Right renal cortex interstitium (tissue), 3 donors: ENCODE measurements around the gene PLAC8. TPM values are rescaled to one million over a fixed set of nuclear protein-coding genes. Genes with fewer than 3 reads are reported as not detected.
"Not testable (repeated sequence)": the region's sequence is repeated elsewhere in the genome, so short reads cannot be mapped to it uniquely, and the experiment has no call there.

Experiments
- DNase-seq, 3 donors: peaks; one replicate each; pipeline ENCODE4 v3.0.0-alpha.2; 2013; ENCODE audit warnings: low read depth in 3 of 3, low spot score in 2 of 3
- polyA plus RNA-seq, 3 donors: library from polyadenylated mRNA; unstranded; fragments of 120-200 nt; gene quantifications; one replicate each; pipeline ENCODE4 v1.2.1, GENCODE V29; 2013; ENCODE audit not compliant: insufficient read length in 3 of 3

Gene PLAC8
- polyA plus RNA-seq = 1 to 10 TPM; 2.6 to 2.7 (median 2.7) TPM

- DNase-seq = no peak
Observed at GRCh38 chr4:83114576-83114975, at the start of gene PLAC8. PLAC8 (minus strand) TSS chr4:83114729; CDS start chr4:83107921, 6,808 bp downstream.

DNA sequence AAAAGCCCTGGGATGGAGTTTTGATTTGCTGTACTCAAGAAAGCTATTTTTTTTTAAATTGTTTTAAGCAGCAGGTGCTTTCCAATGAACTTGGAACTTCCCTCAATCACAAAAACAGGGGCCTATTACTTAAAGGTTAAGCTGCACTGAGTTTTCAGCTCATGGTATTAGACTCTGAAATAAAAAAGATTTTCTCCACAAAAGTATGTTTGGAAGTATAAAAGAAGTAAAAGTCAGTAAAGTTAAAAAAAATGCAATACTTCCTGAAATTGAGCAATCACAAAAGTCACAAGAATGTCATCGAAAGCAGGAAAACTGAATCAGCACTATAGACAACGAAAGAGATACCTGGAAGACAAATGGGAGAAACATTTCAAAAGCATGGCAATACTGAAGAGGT is 38.9 kb upstream of the PLAC8 start:
- DNase-seq = no peak

GRCh38 chr4:83152746-83153145 is 38.2 kb upstream of the PLAC8 start:
- DNase-seq = no peak

DNA sequence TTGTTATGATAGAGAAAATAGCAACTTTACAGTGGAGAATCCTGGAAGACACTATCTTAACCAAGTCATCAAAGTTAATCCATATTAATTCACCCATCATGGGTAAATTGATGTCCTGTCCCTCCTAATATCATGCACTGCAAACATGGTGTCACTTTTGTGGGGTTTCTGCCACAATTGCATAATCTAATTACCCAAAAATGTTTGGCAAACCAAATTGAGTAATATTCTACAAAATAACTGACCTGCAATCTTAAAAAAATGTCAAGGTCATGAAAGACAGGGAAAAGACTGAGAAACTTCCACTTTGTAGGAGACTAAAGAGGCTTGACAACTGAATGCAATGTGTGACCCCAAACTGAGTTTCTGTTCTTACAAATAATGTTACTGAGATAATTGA is 37.1 kb upstream of the PLAC8 start:
- no peak for DNase-seq

DNA sequence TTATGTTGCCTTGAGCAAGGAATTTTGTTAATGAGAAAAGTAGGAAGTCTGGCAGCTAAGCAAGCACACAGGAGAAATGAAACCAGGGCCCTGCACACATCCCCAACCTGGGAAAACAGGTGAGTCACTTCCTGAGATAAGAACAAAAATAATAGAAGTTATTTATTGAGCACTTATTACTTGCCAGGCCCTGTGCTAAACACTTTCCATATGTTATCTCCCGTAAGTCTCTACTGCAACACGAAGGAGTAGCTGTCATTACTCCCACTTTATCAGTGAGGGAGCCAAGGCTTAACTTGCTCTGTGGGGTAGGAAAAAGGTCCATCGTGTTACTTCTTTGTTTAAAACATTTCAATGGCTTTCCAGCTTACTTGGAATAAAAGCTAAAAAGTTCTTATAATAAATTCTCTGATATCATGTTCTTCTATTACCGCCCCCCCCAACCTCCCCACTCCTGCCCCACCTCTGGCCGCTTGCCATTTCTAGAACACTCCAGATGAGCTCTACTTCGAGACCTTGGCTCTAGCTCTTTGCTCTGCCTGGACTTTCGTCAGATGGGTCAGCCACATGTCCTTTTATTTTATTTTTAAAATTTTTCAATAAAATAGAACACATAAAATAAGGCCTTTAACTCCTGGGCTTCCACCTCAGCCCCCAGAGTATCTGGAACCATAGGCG is 36.3 kb upstream of the PLAC8 start:
- DNase-seq = no peak

DNA sequence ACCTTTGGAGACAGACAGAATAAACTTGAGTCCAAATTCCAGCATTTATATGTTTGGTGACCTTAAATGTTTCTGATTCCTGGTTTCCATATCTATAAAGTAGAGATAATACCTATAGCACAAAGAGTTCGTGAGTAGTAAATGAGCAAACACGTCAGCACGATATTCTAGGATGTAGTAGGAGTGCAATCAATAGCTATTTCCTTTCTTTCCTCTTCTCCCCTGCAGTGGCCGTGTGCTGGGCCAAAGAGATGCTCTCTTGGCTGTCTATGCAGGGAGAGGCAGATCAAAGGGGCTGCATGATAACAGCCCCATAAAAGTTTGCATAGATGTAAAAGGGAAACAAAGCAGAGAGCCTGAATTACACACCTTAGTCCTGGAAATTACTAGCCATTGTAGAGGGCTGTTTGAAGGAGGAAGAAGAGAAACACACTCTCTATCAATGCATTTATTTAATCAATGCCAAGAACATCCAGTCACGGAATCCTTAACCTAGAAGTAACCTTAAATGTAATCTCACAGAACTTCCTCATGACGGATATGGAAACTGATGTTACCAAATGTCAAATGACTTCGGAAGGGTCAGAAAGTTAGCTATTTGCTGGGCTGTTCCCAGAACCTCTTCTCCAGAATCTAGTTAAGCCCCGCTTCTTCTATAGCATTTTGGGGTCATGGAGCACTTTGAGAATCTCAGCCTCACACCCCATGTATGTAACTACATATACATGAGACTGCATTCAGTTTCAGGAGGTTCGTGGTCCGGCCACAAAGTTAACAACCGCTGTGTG is 35.5 kb upstream of the PLAC8 start:
- no peak for DNase-seq

GRCh38 chr4:83146841-83147240 is 32.3 kb upstream of the PLAC8 start:
- DNase-seq = no peak

DNA sequence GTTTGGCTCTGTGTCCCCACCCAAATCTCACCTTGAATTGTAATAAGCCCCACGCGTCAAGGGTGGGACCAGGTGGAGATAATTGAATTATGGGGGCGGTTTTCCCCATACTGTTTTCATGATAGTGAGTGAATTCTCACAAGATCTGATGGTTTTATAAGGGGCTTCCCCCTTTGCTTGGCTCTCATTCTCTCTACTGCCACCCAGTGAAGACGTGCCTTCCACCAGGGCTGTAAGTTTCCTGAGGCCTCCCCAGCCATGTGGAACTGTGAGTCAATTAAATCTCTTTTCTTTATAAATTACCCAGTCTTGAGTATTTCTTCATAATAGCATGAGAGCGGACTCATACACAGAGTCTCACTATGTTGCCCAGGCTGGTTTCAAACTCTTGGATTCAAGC is 31.2 kb upstream of the PLAC8 start:
- DNase-seq = not testable (repeated sequence)

- DNase-seq = no peak
Observed at GRCh38 chr4:83139514-83140156, 25.1 kb upstream of the PLAC8 start.

- DNase-seq = no peak
Observed at GRCh38 chr4:83138946-83139345, 24.4 kb upstream of the PLAC8 start.

DNA sequence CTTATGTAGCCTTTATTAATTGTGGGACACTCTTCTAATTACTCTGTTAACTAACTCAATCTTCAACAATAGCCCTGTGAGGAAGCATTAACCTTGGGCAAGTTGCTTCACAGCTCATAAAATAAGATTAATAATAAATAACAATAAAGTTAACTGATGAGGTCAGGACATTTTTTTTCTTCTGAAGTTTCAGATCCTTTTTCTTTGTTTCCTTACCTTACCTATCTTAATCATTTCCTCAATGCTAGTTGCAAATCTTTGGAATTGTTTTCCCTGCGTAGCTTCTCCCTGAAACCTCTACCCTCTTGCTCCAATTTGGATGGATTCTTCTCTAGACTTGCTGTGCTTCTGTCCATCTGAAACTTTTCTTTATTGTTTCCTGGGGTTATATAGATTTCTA is 17.5 kb upstream of the PLAC8 start:
- DNase-seq = no peak

GRCh38 chr4:83129264-83129663 is 14.7 kb upstream of the PLAC8 start:
- DNase-seq = no peak

DNA sequence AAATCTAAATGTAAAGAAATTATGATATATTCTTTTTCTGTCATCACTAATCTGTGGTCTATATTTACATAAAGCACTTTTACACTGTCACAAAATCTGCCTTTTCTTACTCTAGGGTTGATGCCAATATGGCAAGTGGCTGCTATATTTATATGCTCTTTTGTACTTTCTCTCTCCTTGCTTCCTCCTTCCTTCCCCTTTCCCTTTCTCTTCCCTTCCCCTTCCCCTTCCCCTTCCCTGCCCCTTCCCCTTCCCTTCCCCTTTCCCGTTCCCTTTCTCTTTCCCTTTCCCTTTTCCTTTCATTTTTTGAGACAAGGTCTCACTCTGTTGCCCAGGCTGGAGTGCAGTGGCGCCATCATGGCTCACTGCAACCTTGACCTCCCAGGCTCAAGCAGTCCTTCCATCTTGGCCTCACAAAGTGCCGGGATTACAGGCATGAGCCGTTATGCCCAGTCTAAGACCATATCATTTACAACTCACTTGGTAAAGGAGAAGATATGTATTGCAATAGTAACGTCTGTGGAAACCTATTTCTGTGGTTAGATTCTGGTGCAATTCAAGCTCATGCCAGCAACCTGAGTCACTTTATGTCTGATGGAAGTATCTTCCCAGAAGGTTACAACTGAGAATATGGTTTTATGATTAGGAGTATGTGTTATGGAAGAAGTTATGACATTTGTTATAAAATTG is 13.9 kb upstream of the PLAC8 start:
- no peak for DNase-seq

DNA sequence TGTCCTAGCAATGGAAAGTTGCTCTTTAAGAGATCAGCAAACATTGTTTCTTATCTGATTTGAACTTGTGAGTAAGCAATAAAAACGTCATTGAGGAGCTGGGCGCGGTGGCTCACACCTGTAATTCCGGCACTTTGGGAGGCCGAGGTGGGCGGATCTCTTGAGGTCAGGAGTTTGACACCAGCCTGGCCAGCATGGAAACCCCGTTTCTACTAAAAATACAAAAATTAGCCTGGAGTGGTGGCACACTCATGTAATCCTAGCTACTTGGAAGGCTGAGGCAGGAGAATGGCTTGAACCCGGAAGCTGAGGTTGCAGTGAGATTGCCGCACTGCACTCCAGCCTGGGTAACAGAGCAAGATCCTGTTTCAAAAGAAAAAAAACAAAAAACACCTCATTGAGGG is 11.2 kb upstream of the PLAC8 start:
- no peak for DNase-seq

DNA sequence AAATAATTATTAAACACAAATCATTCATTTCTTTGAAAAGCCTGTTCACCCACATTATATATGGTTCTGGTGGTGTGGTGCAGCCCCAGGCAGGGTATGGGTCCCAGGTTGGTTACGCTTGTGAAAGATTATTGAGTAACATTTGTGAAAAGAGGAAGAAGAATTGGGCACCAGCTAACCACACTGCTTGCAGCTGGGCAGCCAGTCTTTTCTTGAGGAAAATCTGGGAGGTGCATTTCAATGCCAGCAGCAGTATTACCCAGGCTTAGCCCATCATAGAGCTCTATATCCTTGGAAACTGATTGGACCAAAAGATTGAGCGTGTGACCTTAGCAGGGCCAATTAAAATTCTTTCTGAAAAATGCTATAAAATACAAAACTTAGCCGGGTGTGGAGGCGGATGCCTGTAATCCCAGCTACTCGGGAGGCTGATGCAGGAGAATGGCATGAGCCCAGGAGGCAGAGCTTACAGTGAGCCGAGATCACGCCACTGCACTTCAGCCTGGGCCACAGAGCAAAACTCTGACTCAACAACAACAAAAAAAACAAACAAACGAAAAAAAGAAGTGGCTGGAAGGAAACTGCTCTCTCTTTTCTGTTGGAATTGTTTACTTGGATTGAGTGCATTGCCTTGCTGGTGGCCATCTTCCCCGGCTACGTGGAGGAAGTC is 9.7 kb upstream of the PLAC8 start:
- no peak for DNase-seq

DNA sequence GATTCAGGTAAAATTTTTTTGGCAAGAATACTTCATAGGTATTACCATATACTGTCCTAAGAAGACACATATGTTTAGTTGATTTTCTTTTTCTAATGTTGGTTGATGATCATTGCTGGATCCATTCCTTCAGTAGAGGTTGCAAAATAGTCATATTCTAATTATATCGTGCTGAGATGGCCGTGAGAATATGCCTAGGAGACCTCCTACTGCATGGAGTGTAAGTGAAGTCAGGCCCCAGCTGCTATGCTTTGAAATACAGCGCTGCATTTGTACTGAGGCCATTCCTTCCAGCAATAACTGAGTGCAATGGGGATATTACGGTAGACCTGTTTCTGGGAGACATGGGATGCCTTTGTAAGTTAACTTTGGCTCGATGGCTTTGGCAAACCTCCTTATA is 6.7 kb upstream of the PLAC8 start:
- no peak for DNase-seq

DNA sequence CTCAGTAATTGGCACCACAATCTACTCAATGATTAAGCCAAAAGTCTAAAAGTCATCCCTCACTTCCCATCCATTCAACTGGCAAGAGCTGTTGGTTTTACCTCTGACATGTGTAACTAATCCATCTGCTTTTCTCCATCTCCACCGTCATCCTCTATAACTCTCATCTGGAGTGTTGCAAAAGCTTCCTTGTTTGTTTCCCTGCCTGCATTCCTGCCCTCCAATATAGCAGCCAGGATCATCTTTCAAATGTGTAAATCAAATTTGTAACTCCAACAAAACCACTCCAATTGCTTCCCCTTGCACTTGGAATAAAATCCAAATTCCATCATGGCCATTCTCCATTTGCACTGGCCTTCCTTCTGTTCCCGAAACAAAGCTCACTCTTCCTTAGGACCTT is 4.3 kb upstream of the PLAC8 start:
- DNase-seq = no peak

- DNase-seq = no peak
Observed at GRCh38 chr4:83115656-83116285, 1.2 kb upstream of the PLAC8 start.

DNA sequence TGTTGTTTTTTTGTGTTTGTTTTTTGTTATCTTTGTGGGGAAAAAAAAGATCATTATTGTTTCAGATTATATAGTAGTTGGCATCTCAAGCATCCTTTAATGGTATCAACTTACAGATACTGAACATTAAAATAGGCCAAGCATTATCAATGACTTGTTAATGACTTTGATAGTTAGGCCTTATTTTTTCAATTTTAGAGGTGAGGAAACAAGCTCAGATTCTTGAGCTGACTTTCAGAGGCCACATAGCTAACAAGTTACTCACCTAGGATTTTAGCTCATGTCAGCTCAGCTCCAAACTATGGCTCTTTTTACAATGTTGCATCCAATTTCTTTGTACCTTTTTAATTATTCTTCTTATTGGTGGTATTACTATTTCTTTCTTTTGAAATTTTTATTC is 471 bp upstream of the PLAC8 start:
- DNase-seq = no peak

- DNase-seq = no peak
Observed at GRCh38 chr4:83113429-83113786, 1.1 kb downstream of the PLAC8 start.
